ENCODE results near the gene CHD1.

- no peak for TF ChIP-seq EZH2 (IDR thresholded peaks at IDR 0.05; ENCODE audit: borderline replicate concordance, low read depth, low read length, severe bottlenecking)
- no peak for TF ChIP-seq POLR2A (IDR thresholded peaks at IDR 0.05; ENCODE audit: low read depth, low read length)
- TF ChIP-seq, protein P1, sequence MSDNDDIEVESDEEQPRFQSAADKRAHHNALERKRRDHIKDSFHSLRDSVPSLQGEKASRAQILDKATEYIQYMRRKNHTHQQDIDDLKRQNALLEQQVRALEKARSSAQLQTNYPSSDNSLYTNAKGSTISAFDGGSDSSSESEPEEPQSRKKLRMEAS (IDR thresholded peaks at IDR 0.05; ENCODE audit: insufficient read depth, insufficient read length): no peak
- TF ChIP-seq, protein P2, sequence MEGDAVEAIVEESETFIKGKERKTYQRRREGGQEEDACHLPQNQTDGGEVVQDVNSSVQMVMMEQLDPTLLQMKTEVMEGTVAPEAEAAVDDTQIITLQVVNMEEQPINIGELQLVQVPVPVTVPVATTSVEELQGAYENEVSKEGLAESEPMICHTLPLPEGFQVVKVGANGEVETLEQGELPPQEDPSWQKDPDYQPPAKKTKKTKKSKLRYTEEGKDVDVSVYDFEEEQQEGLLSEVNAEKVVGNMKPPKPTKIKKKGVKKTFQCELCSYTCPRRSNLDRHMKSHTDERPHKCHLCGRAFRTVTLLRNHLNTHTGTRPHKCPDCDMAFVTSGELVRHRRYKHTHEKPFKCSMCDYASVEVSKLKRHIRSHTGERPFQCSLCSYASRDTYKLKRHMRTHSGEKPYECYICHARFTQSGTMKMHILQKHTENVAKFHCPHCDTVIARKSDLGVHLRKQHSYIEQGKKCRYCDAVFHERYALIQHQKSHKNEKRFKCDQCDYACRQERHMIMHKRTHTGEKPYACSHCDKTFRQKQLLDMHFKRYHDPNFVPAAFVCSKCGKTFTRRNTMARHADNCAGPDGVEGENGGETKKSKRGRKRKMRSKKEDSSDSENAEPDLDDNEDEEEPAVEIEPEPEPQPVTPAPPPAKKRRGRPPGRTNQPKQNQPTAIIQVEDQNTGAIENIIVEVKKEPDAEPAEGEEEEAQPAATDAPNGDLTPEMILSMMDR (IDR thresholded peaks at IDR 0.05; ENCODE audit: extremely low read depth in 1 of 2, insufficient read depth in 1 of 2, low read depth in 1 of 2, low read length in 2 of 2): peak in 1 of 2 donors; percentile 13
- no peak for TF ChIP-seq MYC (IDR thresholded peaks at IDR 0.05; ENCODE audit: low read depth, low read length)
- no peak for TF ChIP-seq POLR2AphosphoS5 (IDR thresholded peaks at IDR 0.05; ENCODE audit: insufficient read depth, low read depth, low read length)
Observed at GRCh38 chr5:98839469-98840383, 89.1 kb downstream of the CHD1 start.

All from endothelial cell of umbilical vein (primary cell).